Esophagus squamous epithelium (tissue), 5 donors: ENCODE results near the gene UBASH3A. TPM values are rescaled to one million over a fixed set of nuclear protein-coding genes. Genes with fewer than 3 reads are reported as not detected.

Experiments
- DNase-seq: peaks from one replicate; lab custom pipeline; 2025; lab: John Stamatoyannopoulos, UW
- H3K27ac ChIP-seq, 4 donors: fragments of 200-600 bp; sonication (generic); one replicate each; pipeline ENCODE4 v1.5.1; 2016 to 2019; ENCODE audit warnings: mild to moderate bottlenecking in 1 of 4
- H3K27me3 ChIP-seq, 4 donors: fragments of 200-600 bp; sonication (generic); 1 replicate in 3 of 4; 2 replicates in 1 of 4; pipeline versions ENCODE4 v1.5.1 to v1.6.0; 2017 to 2021; ENCODE audit warnings: antibody characterized with exemption in 1 of 4
- H3K36me3 ChIP-seq, 3 donors: fragments of 200-600 bp; sonication (generic); one replicate each; pipeline ENCODE4 v1.5.1; 2016 to 2019
- H3K4me1 ChIP-seq, 3 donors: fragments of 200-600 bp; sonication (generic); one replicate each; pipeline ENCODE4 v1.5.1; 2017 to 2019
- H3K4me3 ChIP-seq, 4 donors: fragments of 200-600 bp; sonication (generic); 1 replicate in 3 of 4; 2 replicates in 1 of 4; pipeline ENCODE4 v1.5.1; 2016 to 2019; ENCODE audit warnings: mild to moderate bottlenecking in 2 of 4, moderate library complexity in 1 of 4
- H3K9me3 ChIP-seq, 3 donors: fragments of 200-600 bp; sonication (generic); one replicate each; pipeline ENCODE4 v1.5.1; 2016 to 2019
- POLR2A ChIP-seq, 4 donors: fragments of 450-650 bp; IDR thresholded peaks; one replicate each; pipeline ENCODE4 v1.6.1; 2017; ENCODE audit warnings: antibody characterized with exemption in 4 of 4, mild to moderate bottlenecking in 4 of 4, moderate library complexity in 3 of 4
- WGBS, 2 donors: methylation state at CpG; one replicate each; pipeline ENCODE4 v1.1.5; 2018; 5-methylcytosine and 5-hydroxymethylcytosine counted together
- intact Hi-C: fragments of 100-400 bp; cut with DNase I; formaldehyde crosslinking; loops from one replicate; pipeline ENCODE4 v1.15.0; 2022
- total RNA-seq, 4 donors: library from RNA; depleted of rRNA; stranded (reverse); fragments of >200 nt; gene quantifications; one replicate each; pipeline ENCODE4 v1.1.0, GENCODE V29; 2016
- TF ChIP-seq, protein P1 (sequence below), 6 experiments: fragments of 450-650 bp in 4 of 6; fragments of 200-600 bp in 2 of 6; sonication (generic) in 2 of 6; IDR thresholded peaks; one replicate each; pipeline ENCODE4 v1.5.1; 2016 to 2019; ENCODE audit warnings: antibody characterized with exemption in 6 of 6, mild to moderate bottlenecking in 4 of 6, moderate library complexity in 4 of 6
- donor health status: DM: yes; HTN: yes; CAD: no.

The UBASH3A gene
- total RNA-seq, 4 donors from 2014 or later = 0.57 to 1.9 (median 0.73) TPM

DNA sequence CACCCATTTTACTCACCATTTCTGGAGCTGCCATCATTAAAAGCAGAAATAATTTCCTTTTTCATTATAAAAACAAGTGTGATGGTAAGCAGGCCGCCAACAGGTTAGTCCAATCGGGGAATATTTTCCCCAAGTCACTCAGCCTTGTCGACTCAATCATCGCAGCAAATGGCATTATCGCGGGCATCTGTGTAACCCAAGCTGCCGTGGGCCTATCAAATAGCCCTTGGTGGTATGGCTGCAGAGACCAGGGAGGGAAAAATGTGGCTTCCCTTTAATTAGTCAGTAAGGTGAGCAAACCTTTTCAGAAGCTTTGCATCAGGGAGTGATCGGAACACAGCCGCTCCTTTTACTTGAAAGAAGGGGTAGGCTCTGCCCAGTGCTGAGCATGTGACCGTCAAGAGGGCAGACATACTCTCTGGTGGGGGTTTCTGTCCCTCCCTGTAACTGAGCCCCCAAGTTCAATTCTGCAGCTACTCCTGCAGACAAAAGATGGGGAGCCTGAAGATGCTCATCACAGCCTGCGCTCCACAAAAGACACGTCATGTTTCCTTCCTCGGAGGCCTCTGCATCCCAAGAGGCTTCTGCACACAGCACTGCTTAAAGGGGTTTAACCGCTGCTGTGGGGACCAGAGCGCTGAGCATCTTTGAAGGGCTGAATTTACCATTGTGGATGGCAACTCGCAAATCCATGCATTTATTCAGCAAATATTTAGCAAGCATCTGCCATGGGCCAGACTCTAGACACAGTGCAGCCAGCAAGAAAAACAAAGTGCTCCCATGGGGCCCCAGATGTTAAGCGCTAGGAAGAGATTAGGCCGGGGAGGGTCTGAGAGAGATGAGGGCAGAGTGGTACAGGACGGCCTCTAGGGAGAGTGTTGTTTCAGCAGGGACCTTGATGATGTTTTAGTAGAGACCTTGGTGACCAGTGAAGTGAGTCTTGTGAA, 6.6 kb upstream of the UBASH3A start:
- H3K9me3 ChIP-seq = no peaks in the 10 kb centered on the region
- no peaks in the 10 kb centered on the region for H3K36me3 ChIP-seq
- no peak for TF ChIP-seq POLR2A (IDR thresholded peaks at IDR 0.05)
- TF ChIP-seq, protein P1, sequence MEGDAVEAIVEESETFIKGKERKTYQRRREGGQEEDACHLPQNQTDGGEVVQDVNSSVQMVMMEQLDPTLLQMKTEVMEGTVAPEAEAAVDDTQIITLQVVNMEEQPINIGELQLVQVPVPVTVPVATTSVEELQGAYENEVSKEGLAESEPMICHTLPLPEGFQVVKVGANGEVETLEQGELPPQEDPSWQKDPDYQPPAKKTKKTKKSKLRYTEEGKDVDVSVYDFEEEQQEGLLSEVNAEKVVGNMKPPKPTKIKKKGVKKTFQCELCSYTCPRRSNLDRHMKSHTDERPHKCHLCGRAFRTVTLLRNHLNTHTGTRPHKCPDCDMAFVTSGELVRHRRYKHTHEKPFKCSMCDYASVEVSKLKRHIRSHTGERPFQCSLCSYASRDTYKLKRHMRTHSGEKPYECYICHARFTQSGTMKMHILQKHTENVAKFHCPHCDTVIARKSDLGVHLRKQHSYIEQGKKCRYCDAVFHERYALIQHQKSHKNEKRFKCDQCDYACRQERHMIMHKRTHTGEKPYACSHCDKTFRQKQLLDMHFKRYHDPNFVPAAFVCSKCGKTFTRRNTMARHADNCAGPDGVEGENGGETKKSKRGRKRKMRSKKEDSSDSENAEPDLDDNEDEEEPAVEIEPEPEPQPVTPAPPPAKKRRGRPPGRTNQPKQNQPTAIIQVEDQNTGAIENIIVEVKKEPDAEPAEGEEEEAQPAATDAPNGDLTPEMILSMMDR (IDR thresholded peaks at IDR 0.05) = no peak
- 81 to 84% methylated on average over 15 to 16 of the region's 19 CpGs for WGBS, 2 donors
- no peaks in the 10 kb centered on the region for H3K4me1 ChIP-seq
- no peak overlapping the region for H3K4me3 ChIP-seq
- peaks cover 0 to 15% (median 0%) of the 10 kb centered on the region in 4 donors for H3K27me3 ChIP-seq
- no peak for DNase-seq
- intact Hi-C loops = no loop called here
- no peak overlapping the region for H3K27ac ChIP-seq

DNA sequence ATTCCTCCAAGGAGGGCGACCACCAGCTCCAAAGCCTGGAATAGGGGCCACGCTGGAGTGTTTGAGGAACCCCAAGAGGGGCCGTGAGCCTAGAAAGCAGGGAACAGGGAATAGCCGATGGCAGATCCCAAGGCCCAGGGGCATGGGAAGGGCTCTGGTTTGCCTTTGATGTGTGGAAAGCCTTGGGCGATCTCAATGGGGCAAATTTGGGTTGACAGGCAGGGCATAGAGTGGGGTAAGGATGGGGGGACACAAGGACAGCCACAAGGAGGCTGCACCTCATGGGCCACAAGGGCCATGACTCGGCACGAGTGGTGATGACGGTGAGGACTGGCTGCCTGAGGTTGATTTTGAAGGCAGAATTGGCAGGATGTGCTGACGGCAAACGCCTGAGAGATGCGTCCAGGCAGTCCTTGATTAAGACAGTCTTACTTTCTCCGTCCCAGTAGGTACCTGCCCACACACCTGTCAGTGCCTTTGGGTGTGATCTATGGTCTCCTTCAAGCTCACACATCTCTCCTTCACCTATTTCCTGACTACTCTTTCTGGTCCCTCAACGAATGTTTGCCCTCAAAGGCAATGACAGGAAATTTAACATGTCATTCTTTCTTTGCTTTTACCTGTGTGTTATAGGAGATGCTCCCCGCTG, 5.8 kb upstream of the UBASH3A start:
- Histone ChIP-seq H3K9me3 (no peaks in the 10 kb centered on the region), H3K27ac (no peak overlapping the region), H3K4me3 (no peak overlapping the region), H3K27me3 (peaks cover 0 to 7% (median 0%) of the 10 kb centered on the region in 4 donors), H3K4me1 (no peaks in the 10 kb centered on the region), H3K36me3 (no peaks in the 10 kb centered on the region)
- 80 to 82% methylated on average over 13 of the region's 14 CpGs for WGBS, 2 donors
- TF ChIP-seq, protein P1 (IDR thresholded peaks at IDR 0.05) = no peak
- no peak for TF ChIP-seq POLR2A (IDR thresholded peaks at IDR 0.05)
- no peak for DNase-seq
- intact Hi-C loops = no loop called here

DNA sequence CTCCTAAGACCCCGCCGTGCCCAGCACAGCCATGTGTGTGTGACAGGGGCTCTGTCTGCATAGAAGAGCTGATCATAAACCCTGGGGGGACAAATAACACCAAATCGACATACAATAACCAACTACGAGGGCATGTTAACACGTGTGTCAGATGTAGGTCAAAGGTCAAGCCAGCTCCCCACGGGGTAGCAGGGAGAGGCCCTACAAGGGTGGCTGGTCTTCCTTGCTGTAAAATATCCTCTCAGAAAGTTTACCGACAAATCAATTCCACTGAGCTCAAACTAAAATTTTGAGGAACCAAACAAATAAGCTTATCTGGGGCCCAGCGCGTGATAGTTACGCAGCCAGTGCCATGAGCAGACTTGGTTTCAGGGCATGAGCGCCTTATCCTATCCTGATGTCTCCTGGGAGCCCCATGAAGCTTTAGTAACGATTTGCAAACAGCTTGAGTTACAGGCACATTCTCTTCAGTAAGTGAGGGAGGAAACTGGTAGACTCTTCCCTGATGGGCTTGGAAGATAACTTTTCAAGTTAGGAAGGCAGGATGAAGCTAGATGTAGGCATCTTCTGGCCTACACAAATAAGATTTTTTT, 5.2 kb upstream of the UBASH3A start:
- TF ChIP-seq POLR2A (IDR thresholded peaks at IDR 0.05) = no peak
- TF ChIP-seq, protein P1 (IDR thresholded peaks at IDR 0.05) = no peak
- Histone ChIP-seq H3K9me3 (no peaks in the 10 kb centered on the region), H3K36me3 (no peaks in the 10 kb centered on the region), H3K4me3 (no peak overlapping the region), H3K27ac (no peak overlapping the region), H3K4me1 (no peaks in the 10 kb centered on the region), H3K27me3 (peaks cover 0 to 3% (median 0%) of the 10 kb centered on the region in 4 donors)
- no peak for DNase-seq
- 76 to 88% methylated on average over 6 to 12 of the region's 12 CpGs for WGBS, 2 donors
- intact Hi-C loops = no loop called here

DNA sequence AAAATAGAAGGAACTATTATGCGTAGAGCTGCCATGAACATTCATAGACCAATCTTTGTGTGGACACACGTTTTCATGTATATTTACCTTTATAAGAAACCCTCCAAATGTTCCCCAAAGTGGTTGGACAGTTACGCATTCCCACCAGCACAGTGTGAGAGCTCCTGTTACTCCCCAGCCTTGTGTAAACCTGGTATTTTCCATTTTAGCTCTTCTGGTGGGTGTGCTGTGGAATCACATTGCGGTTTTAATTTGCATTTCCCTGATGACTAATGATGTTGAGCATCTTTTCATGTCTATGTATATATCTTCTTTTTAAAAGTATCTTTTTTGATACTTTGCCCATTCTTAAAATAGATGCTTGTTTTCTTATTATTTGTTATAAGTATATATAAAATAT, 3.2 kb upstream of the UBASH3A start:
- H3K9me3 ChIP-seq = no peaks in the 10 kb centered on the region
- no peaks in the 10 kb centered on the region for H3K4me1 ChIP-seq
- DNase-seq = no peak
- H3K4me3 ChIP-seq = no peak overlapping the region
- no peaks in the 10 kb centered on the region for H3K36me3 ChIP-seq
- intact Hi-C loops = no loop called here
- H3K27ac ChIP-seq = no peak overlapping the region
- 56 to 65% methylated on average over 4 of the region's 4 CpGs for WGBS, 2 donors
- no peak for TF ChIP-seq POLR2A (IDR thresholded peaks at IDR 0.05)
- H3K27me3 ChIP-seq = peaks cover 0 to 3% (median 0%) of the 10 kb centered on the region in 4 donors

DNA sequence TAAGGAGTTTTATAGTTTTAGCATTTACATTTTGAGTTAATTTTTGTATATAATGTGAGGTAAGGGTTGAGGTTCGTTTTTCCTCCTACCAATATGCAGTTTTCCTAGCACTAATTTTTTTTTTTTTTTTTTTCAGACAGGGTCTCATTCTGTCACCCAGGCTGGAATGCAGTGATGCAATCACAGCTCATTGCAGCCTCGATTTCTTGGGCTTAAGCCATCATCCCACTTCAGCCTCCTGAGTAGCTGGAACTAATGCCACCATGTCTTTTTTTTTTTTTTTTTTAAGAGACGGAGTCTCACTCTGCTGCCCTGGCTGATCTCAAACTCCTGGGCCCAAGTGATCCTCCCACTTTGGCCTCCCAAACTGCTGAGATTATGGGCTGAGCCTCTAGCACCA, 2.5 kb upstream of the UBASH3A start:
- Histone ChIP-seq H3K36me3 (no peaks in the 10 kb centered on the region), H3K27me3 (peaks cover 0 to 3% (median 0%) of the 10 kb centered on the region in 4 donors), H3K4me1 (no peaks in the 10 kb centered on the region), H3K9me3 (no peaks in the 10 kb centered on the region), H3K27ac (no peak overlapping the region), H3K4me3 (no peak overlapping the region)
- intact Hi-C loops = no loop called here
- DNase-seq = no peak
- TF ChIP-seq POLR2A (IDR thresholded peaks at IDR 0.05) = no peak
- 31 to 57% methylated on average over 3 of the region's 3 CpGs for WGBS, 2 donors
